A673 (cell line): ENCODE results near the gene MX2.

Experiments
- CTCF ChIP-seq: fragments of 300-800, 200-600 bp; sonication (generic); conservative IDR thresholded peaks from 2 replicates; pipeline ENCODE4 v1.5.1; 2017; ENCODE audit warnings: low read depth, mild to moderate bottlenecking, antibody characterized with exemption, low read length, moderate library complexity, mixed read lengths
- EZH2 ChIP-seq: fragments of 200-600 bp; sonication (generic); IDR thresholded peaks from 2 replicates; pipeline ENCODE4 v1.6.1; 2017; ENCODE audit warnings: borderline replicate concordance, low read depth, mild to moderate bottlenecking, mixed read lengths, antibody characterized with exemption, low read length; ENCODE audit not compliant: poor library complexity, severe bottlenecking

GRCh38 chr21:41375875-41376274 lies 14.0 kb downstream of the MX2 start:
- TF ChIP-seq CTCF (no peak), EZH2 (no peak)
